Bronchial epithelial cell (primary cell): ENCODE results near the gene FBXO46. TPM values are rescaled to one million over a fixed set of nuclear protein-coding genes. Genes with fewer than 3 reads are reported as not detected.

Experiments
- DNase-seq: peaks from one replicate; pipeline ENCODE4 v3.0.0-alpha.2; 2010; ENCODE audit warnings: low read depth
- FAIRE-seq: peaks from 2 replicates; lab custom pipeline; 2011; peaks lifted over from hg19 to GRCh38; lab: Jason Lieb, UNC
- H3K27me3 ChIP-seq: 2 replicates; pipeline ENCODE4 v1.5.1; 2011; ENCODE audit warnings: low read length; ENCODE audit not compliant: control insufficient read depth, insufficient read depth
- H3K36me3 ChIP-seq: 2 replicates; pipeline ENCODE4 v1.5.1; 2011; ENCODE audit warnings: low read length; ENCODE audit not compliant: control insufficient read depth, insufficient read depth
- H3K4me3 ChIP-seq: 2 replicates; pipeline ENCODE4 v1.5.1; 2011; ENCODE audit warnings: mild to moderate bottlenecking, low read depth, low read length, control low read depth
- total RNA-seq: library from RNA; depleted of rRNA; stranded (reverse); fragments of >200 nt; gene quantifications from 2 replicates; pipeline ENCODE4 v1.2.1, GENCODE V29; 2014
- TF ChIP-seq, protein P1 (sequence below): IDR thresholded peaks from 2 replicates; pipeline ENCODE4 v1.5.1; 2011; ENCODE audit warnings: mild to moderate bottlenecking, moderate library complexity, low read length, control low read depth, inconsistent platforms; ENCODE audit not compliant: insufficient read depth, severe bottlenecking

The FBXO46 gene
- total RNA-seq, 1 donor from 2014 or later = 2.4 TPM

DNA sequence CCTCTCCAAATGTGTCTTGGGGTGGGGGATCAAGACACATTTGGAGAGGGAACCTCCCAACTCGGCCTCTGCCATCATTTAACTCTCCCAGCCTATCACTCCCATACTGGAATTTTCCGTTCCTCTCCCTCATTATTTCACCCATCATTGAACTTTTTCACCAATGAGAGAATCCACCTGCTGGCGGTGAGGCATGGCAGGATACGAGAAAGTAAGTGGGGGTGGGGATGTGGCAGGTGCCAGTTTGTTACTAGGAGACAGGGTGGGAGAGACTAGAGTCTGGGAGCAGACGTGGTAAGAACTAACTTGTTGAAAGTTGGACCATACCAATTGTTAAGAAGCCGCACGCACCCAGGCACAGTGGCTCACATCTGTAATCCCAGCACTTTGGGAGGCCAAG lies 55.8 kb downstream of the FBXO46 start:
- Histone ChIP-seq H3K36me3 (no peaks in the 10 kb centered on the region), H3K4me3 (no peak overlapping the region), H3K27me3 (no peaks in the 10 kb centered on the region)
- no peak for DNase-seq
- no peak for FAIRE-seq
- TF ChIP-seq, protein P1, sequence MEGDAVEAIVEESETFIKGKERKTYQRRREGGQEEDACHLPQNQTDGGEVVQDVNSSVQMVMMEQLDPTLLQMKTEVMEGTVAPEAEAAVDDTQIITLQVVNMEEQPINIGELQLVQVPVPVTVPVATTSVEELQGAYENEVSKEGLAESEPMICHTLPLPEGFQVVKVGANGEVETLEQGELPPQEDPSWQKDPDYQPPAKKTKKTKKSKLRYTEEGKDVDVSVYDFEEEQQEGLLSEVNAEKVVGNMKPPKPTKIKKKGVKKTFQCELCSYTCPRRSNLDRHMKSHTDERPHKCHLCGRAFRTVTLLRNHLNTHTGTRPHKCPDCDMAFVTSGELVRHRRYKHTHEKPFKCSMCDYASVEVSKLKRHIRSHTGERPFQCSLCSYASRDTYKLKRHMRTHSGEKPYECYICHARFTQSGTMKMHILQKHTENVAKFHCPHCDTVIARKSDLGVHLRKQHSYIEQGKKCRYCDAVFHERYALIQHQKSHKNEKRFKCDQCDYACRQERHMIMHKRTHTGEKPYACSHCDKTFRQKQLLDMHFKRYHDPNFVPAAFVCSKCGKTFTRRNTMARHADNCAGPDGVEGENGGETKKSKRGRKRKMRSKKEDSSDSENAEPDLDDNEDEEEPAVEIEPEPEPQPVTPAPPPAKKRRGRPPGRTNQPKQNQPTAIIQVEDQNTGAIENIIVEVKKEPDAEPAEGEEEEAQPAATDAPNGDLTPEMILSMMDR = no peak

DNA sequence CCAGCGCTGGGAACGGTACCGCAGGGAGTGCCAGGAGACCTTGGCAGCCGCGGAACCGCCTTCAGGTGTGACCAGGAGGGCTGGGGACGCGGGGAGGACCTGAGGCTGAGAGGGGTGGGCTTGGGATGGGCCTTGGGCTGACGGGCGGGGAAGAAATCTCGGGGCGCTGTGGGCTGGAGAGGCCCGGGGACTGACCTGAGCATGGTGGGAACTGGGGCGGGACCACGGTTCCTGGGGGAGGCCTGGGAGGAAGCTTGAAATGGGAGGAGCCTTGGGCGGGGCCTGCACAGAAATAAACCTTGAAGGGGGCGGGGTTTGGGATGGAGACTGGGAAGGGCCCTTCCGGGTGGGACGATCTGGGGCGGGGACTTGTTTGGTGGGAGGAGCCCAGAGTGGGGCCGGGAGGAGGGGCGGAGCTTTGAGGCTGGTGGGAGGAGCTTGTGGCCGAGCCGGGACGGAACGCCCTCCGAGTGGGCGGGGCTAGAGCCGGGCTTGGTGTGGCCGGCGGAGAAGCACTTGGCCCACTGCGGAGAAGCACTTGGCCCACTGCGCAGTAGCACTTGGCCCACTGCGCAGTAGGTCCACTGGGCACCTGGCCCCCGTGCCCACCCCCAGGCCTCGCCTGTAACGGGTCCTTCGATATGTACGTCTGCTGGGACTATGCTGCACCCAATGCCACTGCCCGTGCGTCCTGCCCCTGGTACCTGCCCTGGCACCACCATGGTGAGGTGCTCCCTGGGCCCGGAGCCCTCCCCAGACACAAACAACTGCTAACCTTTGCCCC lies 59.8 kb downstream of the FBXO46 start:
- TF ChIP-seq, protein P1 = no peak
- H3K4me3 ChIP-seq = peak overlapping the region; percentile 45
- DNase-seq (peak; percentile 73), FAIRE-seq (no peak)
- no peaks in the 10 kb centered on the region for H3K27me3 ChIP-seq
- H3K36me3 ChIP-seq = no peaks in the 10 kb centered on the region

DNA sequence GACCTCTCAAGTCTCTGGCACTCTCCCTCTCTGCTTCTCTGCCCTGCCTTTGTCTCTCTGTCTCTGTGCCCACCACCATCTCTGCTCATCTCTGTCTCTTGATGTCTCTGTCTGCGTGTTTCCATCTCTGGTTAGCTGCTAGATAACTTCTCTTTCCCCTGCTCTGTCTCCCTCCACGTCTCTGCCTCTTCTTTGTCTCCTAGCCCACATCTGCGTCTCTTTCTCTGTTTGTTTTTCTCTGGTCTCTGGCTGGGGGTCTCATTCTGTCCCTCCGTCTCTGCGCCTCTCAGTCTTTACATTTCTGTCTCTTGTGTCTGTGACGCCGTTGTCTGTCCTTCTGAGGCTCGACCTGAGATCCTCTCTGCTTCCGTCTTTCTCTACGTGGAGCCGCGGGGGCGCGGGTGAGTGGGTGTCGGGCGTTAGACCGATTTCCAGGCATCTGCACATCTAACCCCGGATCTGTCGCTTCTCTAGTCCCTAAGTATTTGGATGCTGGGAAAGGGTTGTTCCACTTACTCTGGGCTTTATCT lies 62.3 kb downstream of the FBXO46 start:
- no peak for FAIRE-seq
- DNase-seq = no peak
- TF ChIP-seq, protein P1 = no peak
- Histone ChIP-seq H3K36me3 (no peaks in the 10 kb centered on the region), H3K27me3 (no peaks in the 10 kb centered on the region), H3K4me3 (peak overlapping the region; percentile 22)

DNA sequence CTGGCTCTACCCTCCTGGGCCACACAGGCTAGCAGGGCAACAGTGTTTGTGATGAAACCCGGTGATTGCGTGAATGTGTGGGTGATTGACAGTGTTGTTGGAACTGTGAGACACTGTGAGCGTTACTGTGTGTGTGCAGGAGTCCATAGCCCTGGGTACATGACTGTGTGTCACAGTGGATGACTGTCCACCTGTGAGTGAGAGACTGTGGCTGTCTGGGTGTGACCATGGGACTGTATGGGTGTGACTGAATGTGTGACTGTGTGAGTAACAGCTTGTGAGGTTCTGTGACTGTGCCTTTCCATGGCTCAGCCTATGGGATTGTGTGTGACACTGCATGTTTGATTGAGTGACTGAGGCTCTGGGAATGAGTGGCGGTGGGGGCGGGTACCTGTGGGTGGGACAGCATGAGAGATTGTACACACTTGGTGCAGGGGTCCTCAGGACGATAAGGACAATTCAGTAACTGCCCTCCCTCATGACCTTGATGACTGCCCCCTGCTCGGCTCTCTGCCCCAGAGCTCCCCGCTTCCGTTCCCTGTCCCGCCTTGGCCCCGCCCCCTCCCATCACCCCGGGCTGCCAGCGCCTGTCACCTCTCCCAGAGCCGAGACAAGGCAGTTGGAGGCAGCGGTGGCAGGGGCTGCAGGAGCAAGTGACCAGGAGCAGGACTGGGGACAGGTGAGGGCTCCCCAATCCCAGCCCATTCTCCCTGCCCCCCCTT lies 62.9 kb downstream of the FBXO46 start, which contains the start of gene GIPR:
GIPR (plus strand) TSS at position 602 of the 722 bp plus-strand sequence. CDS start 1,300 bp downstream, outside the sequence.
- Histone ChIP-seq H3K36me3 (no peaks in the 10 kb centered on the region), H3K27me3 (no peaks in the 10 kb centered on the region), H3K4me3 (peak within 1 kb of the TSS; percentile 22)
- FAIRE-seq (peak; percentile 96), DNase-seq (peak; percentile 85)
- TF ChIP-seq, protein P1 = no peak

DNA sequence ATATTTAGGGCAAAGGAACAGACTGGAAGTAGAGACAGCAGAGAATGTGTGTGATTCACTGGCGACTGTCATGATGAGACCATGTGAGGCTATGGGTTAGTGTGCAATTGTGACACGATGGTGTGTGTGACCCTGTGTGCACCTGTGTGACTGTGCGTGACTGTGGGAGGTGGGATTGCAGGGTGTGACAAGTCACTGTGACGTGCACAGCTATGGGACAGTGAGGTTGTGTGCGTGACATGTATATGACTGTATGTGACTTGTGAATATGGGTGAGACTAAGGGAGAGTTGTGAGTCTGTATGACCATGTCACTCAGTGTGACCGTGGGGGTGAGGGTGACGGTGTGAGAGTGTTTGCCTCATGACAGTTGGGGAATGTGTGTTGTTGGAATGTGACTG lies 66.1 kb downstream of the FBXO46 start:
- Histone ChIP-seq H3K4me3 (no peak overlapping the region), H3K36me3 (no peaks in the 10 kb centered on the region), H3K27me3 (no peaks in the 10 kb centered on the region)
- TF ChIP-seq, protein P1 = no peak
- DNase-seq = no peak
- peak; percentile 66 for FAIRE-seq
